Measurements from ENCODE around the gene TBC1D2.

The TBC1D2 gene

GRCh38 chr9:98218562-98219363 is 36.7 kb downstream of the TBC1D2 start:
- FAIRE-seq: no peak
- no peak for DNase-seq (ENCODE audit: insufficient read length, low spot score)

GRCh38 chr9:98217255-98217654 is 38.2 kb downstream of the TBC1D2 start:
- FAIRE-seq (no peak), DNase-seq (ENCODE audit: insufficient read length, low spot score) (no peak)

GRCh38 chr9:98216391-98216790 is 39.1 kb downstream of the TBC1D2 start:
- no peak for DNase-seq (ENCODE audit: insufficient read length, low spot score)
- no peak for FAIRE-seq

- no peak for DNase-seq (ENCODE audit: insufficient read length, low spot score)
- no peak for FAIRE-seq
These were observed 39.6 kb downstream of the TBC1D2 start for GRCh38 chr9:98215821-98216220.

GRCh38 chr9:98215271-98215670 is 40.2 kb downstream of the TBC1D2 start:
- FAIRE-seq: no peak
- no peak for DNase-seq (ENCODE audit: insufficient read length, low spot score)

- no peak for DNase-seq (ENCODE audit: insufficient read length, low spot score)
These were observed 40.6 kb downstream of the TBC1D2 start for GRCh38 chr9:98214811-98215210.

GRCh38 chr9:98211260-98211659 is 44.2 kb downstream of the TBC1D2 start:
- no peak for FAIRE-seq
- DNase-seq (ENCODE audit: insufficient read length, low spot score): no peak

More at GRCh38 chr9:98214811-98215210, 40.6 kb downstream of the TBC1D2 start:
- no peak for FAIRE-seq

GRCh38 chr9:98210435-98210834 is 45.0 kb downstream of the TBC1D2 start:
- DNase-seq (ENCODE audit: insufficient read length, low spot score): no peak
- no peak for FAIRE-seq

GRCh38 chr9:98209530-98209929 is 45.9 kb downstream of the TBC1D2 start:
- DNase-seq (ENCODE audit: insufficient read length, low spot score) (no peak), FAIRE-seq (no peak)

GRCh38 chr9:98208635-98209034 is 46.8 kb downstream of the TBC1D2 start:
- no peak for DNase-seq (ENCODE audit: insufficient read length, low spot score)
- FAIRE-seq: no peak

- FAIRE-seq: no peak
- no peak for DNase-seq (ENCODE audit: insufficient read length, low spot score)
These were observed 47.8 kb downstream of the TBC1D2 start for GRCh38 chr9:98207606-98208005.

- no peak for FAIRE-seq
- no peak for DNase-seq (ENCODE audit: insufficient read length, low spot score)
These were observed 48.7 kb downstream of the TBC1D2 start for GRCh38 chr9:98206754-98207153.

GRCh38 chr9:98204692-98205091 is 50.8 kb downstream of the TBC1D2 start:
- FAIRE-seq (no peak), DNase-seq (ENCODE audit: insufficient read length, low spot score) (no peak)

- DNase-seq (ENCODE audit: insufficient read length, low spot score) (no peak), FAIRE-seq (no peak)
These were observed 52.3 kb downstream of the TBC1D2 start for GRCh38 chr9:98203153-98203552.

GRCh38 chr9:98202252-98202651 is 53.2 kb downstream of the TBC1D2 start:
- FAIRE-seq: no peak
- no peak for DNase-seq (ENCODE audit: insufficient read length, low spot score)

GRCh38 chr9:98201749-98202148 is 53.7 kb downstream of the TBC1D2 start:
- no peak for DNase-seq (ENCODE audit: insufficient read length, low spot score)
- FAIRE-seq: no peak

- DNase-seq (ENCODE audit: insufficient read length, low spot score): no peak
- FAIRE-seq: no peak
These were observed 54.3 kb downstream of the TBC1D2 start for GRCh38 chr9:98201102-98201501.

- no peak for DNase-seq (ENCODE audit: insufficient read length, low spot score)
- no peak for FAIRE-seq
These were observed 55.9 kb downstream of the TBC1D2 start for GRCh38 chr9:98199388-98200033.

- FAIRE-seq (no peak), DNase-seq (ENCODE audit: insufficient read length, low spot score) (no peak)
These were observed 59.8 kb downstream of the TBC1D2 start for GRCh38 chr9:98195671-98196070.

GRCh38 chr9:98193336-98193944 is 62.0 kb downstream of the TBC1D2 start:
- FAIRE-seq (no peak), DNase-seq (ENCODE audit: insufficient read length, low spot score) (no peak)

GRCh38 chr9:98192503-98193335 is 62.7 kb downstream of the TBC1D2 start, which contains the start of gene CORO2A:
Gene CORO2A (minus strand): TSS chr9:98192637. CDS start chr9:98157660, 34,977 bp downstream.
- no peak for FAIRE-seq
- peak; percentile 81 for DNase-seq (ENCODE audit: insufficient read length, low spot score)

Measured in HTR-8/SVneo (cell line).